NCI-H345 (cell line): ENCODE data around the gene TBC1D22B.

ENCODE experiments used
- DNase-seq: peaks from one replicate; lab custom pipeline; 2025; lab: John Stamatoyannopoulos, UW

TBC1D22B gene

GRCh38 chr6:37257634-37258404 lies at the start of gene TBC1D22B, which contains the start of gene TMEM217:
TBC1D22B (plus strand) TSS chr6:37257772; CDS start chr6:37257918, 146 bp downstream.
TMEM217 (minus strand) TSS chr6:37258144; CDS start chr6:37219030, 39,114 bp downstream.
- peak; percentile 98 for DNase-seq

- peak; percentile 81 for DNase-seq
Measured at GRCh38 chr6:37207903-37208456, 49.6 kb upstream of the TBC1D22B start.

DNA sequence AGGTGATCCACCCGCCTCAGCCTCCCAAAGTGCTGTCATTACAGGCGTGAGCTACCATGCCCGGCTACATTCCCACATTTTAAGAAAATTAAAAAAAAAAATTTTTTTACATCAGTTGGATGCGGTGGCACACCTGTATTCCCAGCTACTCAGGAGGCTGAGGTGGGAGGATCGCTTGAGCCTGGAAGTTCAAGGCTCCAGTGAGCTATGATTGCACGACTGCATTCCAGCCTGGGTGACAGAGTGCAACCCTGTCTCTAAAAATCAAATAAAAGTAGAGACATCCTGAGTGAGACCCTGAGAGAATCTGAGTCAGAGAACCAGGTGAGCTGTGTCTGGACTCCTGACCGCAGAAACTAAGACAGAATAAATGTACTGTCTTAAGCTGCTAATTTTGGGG lies 48.8 kb upstream of the TBC1D22B start:
- no peak for DNase-seq

DNA sequence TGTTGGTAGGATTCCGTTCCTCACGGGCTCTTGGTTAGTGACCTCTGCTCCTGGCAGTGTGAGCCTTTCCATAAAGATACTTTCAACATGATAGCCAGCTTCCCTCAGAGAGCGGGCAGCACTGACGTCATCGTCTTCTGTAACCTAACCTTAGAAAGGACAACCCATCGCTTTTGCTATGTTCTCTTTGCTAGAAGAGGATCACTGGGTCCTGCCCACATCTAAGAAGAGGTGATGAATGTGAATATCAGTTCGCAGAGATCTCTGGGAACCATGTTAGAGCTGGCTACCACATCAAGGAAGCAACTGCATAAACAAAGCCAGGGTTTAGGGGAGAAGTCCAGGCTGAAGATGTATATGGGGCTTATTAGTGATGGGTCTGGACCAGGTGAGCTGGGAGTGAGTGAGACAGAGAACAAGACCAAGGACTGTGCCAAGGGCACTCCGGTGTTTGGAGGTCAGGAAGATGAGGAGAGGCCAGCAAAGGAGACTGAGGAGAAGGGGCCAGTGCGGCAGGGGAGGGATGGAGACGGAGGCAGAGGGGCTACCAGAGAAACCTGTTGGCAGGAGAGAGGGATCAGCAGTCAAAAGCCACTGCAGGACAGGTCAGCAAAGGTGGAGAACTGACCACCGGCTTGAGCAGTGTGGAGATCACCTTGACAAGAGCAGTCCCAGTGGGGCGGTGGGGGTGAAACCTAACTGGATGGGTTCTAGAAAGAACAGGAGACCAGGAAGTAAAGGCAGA lies 47.9 kb upstream of the TBC1D22B start:
- DNase-seq: no peak

DNA sequence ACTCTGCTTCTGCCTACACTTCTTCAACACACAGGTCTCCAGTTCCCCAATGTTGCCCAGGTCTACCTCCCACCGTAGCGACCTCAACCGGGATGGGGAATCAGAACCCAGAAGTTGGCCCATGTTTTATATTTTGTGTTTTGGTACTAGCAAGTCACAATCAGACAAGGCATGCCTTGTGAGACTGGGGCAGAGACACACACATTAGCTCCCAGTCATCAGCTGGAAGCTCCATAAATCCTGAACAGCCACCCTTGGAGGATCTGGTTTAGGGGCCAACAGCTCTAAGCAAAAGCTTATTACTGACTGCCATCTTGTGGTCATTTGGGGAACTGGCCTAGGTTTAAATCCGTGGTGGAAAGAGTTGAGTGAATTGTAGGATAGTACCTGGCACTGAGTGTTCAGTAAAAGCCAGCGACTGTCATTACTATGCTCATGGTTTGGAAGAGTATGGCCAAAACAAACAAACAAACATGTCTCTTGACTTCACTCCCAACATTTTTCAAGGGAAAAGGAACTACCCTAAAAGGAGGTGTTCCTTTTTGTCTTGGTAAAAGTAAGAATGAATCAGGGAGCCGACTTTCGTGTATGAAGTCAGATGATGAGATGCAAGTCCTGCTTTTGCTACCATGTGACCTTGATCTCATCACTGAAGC lies 47.1 kb upstream of the TBC1D22B start:
- DNase-seq: peak; percentile 79

DNA sequence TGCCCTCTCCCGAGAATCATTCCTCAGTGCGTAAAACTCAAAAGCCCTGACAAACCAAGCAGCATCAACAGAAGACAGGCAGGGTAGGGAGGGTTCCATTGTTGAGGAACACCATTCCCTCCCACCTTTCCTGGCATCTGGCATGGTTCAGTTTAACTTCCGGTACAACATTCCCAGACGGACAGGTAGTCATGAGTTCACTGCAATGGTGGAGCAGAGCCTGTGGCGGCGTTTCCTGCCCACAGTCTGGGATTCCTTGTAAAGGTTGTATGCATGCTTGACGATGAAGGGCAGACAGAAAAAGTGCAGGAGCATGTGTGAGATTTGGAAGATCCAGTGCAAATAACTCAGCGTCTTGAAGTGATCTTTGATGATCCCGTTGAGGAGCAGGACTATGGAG lies 45.3 kb upstream of the TBC1D22B start:
- DNase-seq: no peak

GRCh38 chr6:37218061-37218460 lies 39.5 kb upstream of the TBC1D22B start:
- no peak for DNase-seq

DNA sequence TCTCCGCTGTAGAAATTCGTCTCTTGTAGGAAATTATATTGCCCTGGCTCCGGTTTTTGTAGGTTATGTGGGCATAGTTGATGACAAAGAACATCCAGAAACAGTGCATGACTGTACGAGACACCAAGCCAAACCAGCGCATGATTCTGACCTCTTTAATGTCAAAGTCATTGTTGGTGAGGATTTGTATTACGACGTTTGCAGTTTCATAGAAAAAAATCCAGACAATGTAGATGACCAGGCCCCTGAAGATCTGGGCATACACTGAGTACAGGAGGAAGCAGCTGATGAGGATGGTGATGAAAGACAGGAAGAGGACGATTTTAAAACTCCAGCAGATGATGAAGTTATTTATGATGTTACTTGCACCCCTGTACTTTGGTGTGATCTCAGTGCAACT lies 39.1 kb upstream of the TBC1D22B start:
- DNase-seq: no peak

- DNase-seq: no peak
Measured at GRCh38 chr6:37221585-37222124, 35.9 kb upstream of the TBC1D22B start.

- DNase-seq: peak; percentile 98
Measured at GRCh38 chr6:37222125-37222967, 35.2 kb upstream of the TBC1D22B start.

DNA sequence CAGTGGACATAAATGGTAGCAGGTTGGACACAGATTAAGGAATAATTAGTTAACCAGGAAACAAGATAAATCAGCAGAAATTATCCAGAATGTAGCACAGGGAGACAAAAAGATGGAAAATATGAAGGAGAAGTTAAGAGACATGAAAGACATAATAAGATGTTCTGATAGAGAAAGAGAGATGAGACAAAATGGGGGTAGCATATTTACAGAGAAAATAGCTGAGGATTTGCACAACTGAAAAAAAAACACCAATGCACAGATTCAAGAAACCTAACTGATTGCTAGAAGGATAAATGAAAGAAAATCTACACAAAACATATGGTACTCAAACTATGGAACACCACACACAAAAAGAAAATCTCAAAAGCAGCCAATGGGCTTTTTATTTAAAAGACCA lies 34.6 kb upstream of the TBC1D22B start:
- no peak for DNase-seq

DNA sequence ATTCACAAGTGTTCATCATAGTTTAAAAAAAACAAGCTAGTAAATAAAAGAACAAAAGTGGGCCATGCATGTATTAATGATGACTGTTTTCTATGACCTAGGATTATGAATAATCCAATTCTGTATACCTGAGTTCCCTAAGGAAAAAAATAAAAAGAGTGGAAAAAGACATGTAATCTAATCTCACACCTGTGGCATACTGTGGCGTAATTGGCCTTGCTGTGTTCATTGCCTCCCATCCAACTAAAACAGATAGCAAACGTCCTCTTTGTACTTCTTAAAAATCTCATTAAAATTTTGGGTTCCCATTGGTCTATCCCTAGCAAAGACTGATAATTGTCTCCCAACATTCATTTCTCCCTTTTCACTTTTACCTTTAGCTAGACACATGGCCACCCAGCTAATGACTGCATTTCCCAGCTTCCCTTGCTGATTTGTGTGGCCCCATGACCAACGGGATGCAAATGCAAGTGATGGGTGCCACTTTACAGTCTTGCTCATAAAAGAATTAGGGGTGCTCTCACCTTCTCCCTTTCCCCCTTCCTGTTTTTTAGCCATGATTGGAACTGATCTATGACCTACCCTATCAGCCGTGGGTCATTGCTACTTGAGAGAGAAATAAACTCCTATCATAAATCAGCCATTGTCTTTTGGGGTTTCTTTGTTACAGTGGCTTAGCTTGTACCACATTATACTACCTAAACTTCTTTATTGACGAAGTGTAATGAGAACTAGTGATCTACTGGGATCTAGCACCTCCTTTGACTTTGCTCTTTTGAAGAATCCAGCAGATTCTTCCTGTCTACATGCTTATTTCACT lies 32.0 kb upstream of the TBC1D22B start:
- no peak for DNase-seq

- no peak for DNase-seq
Measured at GRCh38 chr6:37230104-37230503, 27.5 kb upstream of the TBC1D22B start.

DNA sequence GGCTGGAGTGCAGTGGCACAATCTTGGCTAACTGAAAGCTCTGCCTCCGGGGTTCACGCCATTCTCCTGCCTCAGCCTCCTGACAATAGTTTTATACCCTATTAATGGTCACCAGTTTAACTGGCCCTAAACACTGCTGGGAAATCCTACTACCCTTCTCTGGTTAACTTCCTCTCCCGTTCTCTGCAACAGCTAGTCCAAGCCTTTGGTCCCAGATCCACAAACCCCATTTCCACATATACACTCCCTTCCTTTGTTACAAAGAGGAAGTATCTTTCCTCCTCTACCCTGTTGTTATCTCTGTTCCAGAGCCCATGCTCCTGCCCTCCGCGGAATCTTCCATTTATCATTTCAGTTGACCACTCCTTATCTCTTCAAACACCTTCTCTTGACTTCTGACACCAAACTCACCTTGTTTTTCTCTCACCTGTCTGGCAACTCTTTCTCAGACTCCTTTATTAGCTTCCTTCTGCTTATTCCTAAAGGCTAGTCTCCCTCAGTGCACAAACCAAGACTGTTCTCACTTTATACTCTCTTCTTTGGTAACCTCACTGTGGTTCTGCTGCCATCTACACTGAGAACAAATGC lies 25.0 kb upstream of the TBC1D22B start:
- DNase-seq: no peak

GRCh38 chr6:37233541-37233940 lies 24.0 kb upstream of the TBC1D22B start:
- no peak for DNase-seq

DNA sequence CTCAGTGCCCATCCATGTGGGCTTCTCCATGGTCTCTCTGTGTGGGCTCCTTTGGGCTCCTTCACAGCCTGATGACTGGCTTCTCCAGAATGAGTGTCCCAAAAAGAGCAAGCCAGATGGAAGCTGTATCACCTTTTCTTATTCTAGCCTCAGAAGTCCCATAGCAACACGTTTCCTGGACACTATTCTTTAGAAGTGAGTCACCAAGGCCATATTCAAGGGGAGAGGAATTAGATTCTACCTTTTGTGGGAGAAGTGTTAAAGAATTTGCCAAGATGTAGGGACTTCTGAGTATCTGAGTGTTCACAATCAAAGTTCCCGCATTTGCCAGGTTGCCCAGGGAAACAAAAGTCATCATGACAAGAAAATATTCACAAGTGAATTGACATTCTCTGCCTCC lies 20.7 kb upstream of the TBC1D22B start:
- no peak for DNase-seq

GRCh38 chr6:37237789-37238188 lies 19.8 kb upstream of the TBC1D22B start:
- DNase-seq: no peak

- no peak for DNase-seq
Measured at GRCh38 chr6:37238381-37238780, 19.2 kb upstream of the TBC1D22B start.

DNA sequence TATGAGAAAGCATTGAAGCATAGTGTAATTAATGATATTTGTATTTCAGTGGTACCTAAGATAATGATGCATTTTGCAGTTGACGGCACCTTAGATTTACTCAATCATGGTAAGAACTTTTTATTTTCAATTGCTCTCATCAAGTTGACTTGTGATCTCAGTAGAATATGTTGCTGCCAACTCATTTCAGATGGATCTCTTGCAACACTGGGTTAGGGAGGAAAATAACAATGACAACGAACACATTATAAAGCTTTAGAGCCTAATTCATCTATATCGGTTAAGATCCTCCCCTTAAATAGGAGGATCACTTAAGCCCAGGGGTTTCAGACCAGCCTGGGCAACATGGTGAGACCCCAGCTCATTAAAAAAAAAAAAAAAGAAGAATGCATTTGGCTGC lies 18.0 kb upstream of the TBC1D22B start:
- DNase-seq: no peak
